Measurements from ENCODE around the gene KLHL29. TPM values are rescaled to one million over a fixed set of nuclear protein-coding genes. Genes with fewer than 3 reads are reported as not detected.

The KLHL29 gene
- total and polyA plus RNA-seq, 2 of the 13 experiments (the other 11 are each of a cell fraction or from before 2014, with no cell fraction given) = 0.01 TPM; not detected in 1

DNA sequence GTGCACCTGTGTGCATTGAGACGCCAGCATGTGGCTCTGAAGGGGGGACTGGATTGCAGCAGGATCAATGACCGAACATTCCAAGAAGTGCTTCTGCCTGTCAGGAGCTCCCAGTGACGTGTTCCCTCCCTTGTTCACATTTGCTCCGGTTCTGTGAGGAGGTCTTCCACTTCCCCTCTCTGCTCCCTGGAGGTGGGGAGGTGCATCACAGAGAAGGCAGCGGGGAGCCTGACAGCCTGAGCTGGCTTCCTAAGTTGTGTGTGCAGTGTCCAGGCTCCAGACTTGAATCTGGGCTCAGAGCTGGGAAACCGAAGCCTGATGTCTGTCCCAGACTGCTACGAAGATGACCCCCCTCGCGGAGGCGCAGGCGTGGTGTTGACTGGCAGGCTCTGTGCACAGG is 171.0 kb downstream of the KLHL29 start:
- WGBS (ENCODE audit: low lambda C conversion rate) = 44% methylated on average over 11 of the region's 11 CpGs
- H3K9me3 ChIP-seq (ENCODE audit: low read length) = no peaks in the 10 kb centered on the region
- peaks cover 5 to 44% of the 10 kb centered on the region in 2 experiments for H3K27me3 ChIP-seq (ENCODE audit: control insufficient read depth in 1 of 2, insufficient read depth in 2 of 2, low read length in 2 of 2)
- H3K27ac ChIP-seq (ENCODE audit: extremely low read length, insufficient read depth, low read length) = no peak overlapping the region
- DNase-seq (ENCODE audit: low spot score) (no peak), FAIRE-seq (no peak), ATAC-seq (no peak)
- no peaks in the 10 kb centered on the region for H3K79me2 ChIP-seq (ENCODE audit: insufficient read depth, low read length)
- no peak overlapping the region for H3K9ac ChIP-seq (ENCODE audit: insufficient read depth, low read depth, low read length)
- in situ Hi-C loops (cut with HindIII; ENCODE audit: extremely low pct_ligation_motif_present, low pct_unique_long_range_greater_than_20kb) = no loop called here
- H3K4me3 ChIP-seq (replicated peaks in 1 of 3; ENCODE audit: insufficient read depth in 1 of 3, low read depth in 2 of 3, low read length in 3 of 3) = no peak overlapping the region
- CTCF ChIA-PET (ENCODE audit: low intra/inter-chr PET ratio, low total read pairs) = no interaction called here
- no peaks in the 10 kb centered on the region for H4K20me1 ChIP-seq (ENCODE audit: insufficient read depth, low read length)
- TF ChIP-seq ZBTB7A (CRISPR knock-in tag; IDR thresholded peaks at IDR 0.05) (no peak), KLF16 (CRISPR knock-in tag; IDR thresholded peaks at IDR 0.05) (no peak), HES4 (CRISPR knock-in tag; IDR thresholded peaks at IDR 0.05; ENCODE audit: borderline replicate concordance) (no peak), CERS6 (CRISPR knock-in tag; IDR thresholded peaks at IDR 0.05) (no peak), FOXP4 (CRISPR knock-in tag; IDR thresholded peaks at IDR 0.05) (no peak), AHR (CRISPR knock-in tag; IDR thresholded peaks at IDR 0.05) (no peak)
- TF ChIP-seq, protein P1, sequence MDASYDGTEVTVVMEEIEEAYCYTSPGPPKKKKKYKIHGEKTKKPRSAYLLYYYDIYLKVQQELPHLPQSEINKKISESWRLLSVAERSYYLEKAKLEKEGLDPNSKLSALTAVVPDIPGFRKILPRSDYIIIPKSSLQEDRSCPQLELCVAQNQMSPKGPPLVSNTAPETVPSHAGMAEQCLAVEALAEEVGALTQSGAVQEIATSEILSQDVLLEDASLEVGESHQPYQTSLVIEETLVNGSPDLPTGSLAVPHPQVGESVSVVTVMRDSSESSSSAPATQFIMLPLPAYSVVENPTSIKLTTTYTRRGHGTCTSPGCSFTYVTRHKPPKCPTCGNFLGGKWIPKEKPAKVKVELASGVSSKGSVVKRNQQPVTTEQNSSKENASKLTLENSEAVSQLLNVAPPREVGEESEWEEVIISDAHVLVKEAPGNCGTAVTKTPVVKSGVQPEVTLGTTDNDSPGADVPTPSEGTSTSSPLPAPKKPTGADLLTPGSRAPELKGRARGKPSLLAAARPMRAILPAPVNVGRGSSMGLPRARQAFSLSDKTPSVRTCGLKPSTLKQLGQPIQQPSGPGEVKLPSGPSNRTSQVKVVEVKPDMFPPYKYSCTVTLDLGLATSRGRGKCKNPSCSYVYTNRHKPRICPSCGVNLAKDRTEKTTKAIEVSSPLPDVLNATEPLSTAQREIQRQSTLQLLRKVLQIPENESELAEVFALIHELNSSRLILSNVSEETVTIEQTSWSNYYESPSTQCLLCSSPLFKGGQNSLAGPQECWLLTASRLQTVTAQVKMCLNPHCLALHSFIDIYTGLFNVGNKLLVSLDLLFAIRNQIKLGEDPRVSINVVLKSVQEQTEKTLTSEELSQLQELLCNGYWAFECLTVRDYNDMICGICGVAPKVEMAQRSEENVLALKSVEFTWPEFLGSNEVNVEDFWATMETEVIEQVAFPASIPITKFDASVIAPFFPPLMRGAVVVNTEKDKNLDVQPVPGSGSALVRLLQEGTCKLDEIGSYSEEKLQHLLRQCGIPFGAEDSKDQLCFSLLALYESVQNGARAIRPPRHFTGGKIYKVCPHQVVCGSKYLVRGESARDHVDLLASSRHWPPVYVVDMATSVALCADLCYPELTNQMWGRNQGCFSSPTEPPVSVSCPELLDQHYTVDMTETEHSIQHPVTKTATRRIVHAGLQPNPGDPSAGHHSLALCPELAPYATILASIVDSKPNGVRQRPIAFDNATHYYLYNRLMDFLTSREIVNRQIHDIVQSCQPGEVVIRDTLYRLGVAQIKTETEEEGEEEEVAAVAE (CRISPR knock-in tag; IDR thresholded peaks at IDR 0.05; ENCODE audit: borderline replicate concordance) = no peak
- TF ChIP-seq, protein P2, sequence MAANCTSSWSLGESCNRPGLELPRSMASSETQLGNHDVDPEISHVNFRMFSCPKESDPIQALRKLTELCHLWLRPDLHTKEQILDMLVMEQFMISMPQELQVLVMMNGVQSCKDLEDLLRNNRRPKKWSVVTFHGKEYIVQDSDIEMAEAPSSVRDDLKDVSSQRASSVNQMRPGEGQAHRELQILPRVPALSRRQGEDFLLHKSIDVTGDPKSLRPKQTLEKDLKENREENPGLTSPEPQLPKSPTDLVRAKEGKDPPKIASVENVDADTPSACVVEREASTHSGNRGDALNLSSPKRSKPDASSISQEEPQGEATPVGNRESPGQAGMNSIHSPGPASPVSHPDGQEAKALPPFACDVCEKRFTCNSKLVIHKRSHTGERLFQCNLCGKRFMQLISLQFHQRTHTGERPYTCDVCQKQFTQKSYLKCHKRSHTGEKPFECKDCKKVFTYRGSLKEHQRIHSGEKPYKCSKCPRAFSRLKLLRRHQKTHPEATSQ (CRISPR knock-in tag; IDR thresholded peaks at IDR 0.05; ENCODE audit: borderline replicate concordance) = no peak
- intact Hi-C loops (cut with micrococcal nuclease; ENCODE audit: unreplicated experiment) = no loop called here
- no peaks in the 10 kb centered on the region for H3K36me3 ChIP-seq (replicated peaks in 1 of 2; ENCODE audit: control insufficient read depth in 1 of 2, insufficient read depth in 2 of 2, low read length in 2 of 2)
- no peaks in the 10 kb centered on the region for H3K4me1 ChIP-seq (ENCODE audit: insufficient read depth, low read length)
- no peak overlapping the region for H2AFZ ChIP-seq (ENCODE audit: low read length)
- H3K4me2 ChIP-seq (ENCODE audit: low read depth, low read length) = no peak overlapping the region
- BruUV-seq (replicated peaks) = no TSS peak
- POLR2A ChIA-PET = no interaction called here

Data from HepG2 (cell line).